ENCODE results near the gene CEL. TPM values are rescaled to one million over a fixed set of nuclear protein-coding genes. Genes with fewer than 3 reads are reported as not detected.

Gene CEL
- total RNA-seq, 4 donors from 2014 or later = 0.28 to 0.56 (median 0.34) TPM

DNA sequence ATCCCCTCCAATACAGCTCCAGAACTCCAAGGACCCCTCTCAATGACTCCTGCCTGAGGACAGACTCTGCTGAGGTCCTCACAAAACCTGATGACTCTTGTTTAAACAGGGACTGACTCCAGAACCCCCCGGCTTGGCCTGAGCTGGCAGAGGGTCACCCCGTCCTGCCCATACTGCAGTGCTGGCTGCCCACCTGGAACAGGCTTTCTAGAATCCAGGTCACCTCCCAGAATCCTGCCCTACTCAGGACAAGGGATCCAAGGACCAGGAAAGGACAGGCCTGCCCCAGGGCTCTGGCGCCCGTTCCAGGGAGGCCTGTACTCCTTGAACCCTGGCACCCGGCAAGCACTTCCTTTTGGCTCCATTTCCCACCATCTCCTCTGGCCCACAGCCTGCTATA, 37.1 kb downstream of the CEL start:
- no peak for ATAC-seq (ENCODE audit: low FRiP score)
- TF ChIP-seq, protein P1, sequence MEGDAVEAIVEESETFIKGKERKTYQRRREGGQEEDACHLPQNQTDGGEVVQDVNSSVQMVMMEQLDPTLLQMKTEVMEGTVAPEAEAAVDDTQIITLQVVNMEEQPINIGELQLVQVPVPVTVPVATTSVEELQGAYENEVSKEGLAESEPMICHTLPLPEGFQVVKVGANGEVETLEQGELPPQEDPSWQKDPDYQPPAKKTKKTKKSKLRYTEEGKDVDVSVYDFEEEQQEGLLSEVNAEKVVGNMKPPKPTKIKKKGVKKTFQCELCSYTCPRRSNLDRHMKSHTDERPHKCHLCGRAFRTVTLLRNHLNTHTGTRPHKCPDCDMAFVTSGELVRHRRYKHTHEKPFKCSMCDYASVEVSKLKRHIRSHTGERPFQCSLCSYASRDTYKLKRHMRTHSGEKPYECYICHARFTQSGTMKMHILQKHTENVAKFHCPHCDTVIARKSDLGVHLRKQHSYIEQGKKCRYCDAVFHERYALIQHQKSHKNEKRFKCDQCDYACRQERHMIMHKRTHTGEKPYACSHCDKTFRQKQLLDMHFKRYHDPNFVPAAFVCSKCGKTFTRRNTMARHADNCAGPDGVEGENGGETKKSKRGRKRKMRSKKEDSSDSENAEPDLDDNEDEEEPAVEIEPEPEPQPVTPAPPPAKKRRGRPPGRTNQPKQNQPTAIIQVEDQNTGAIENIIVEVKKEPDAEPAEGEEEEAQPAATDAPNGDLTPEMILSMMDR (IDR thresholded peaks at IDR 0.05) = no peak
- DNase-seq (ENCODE audit: low spot score) = no peak

DNA sequence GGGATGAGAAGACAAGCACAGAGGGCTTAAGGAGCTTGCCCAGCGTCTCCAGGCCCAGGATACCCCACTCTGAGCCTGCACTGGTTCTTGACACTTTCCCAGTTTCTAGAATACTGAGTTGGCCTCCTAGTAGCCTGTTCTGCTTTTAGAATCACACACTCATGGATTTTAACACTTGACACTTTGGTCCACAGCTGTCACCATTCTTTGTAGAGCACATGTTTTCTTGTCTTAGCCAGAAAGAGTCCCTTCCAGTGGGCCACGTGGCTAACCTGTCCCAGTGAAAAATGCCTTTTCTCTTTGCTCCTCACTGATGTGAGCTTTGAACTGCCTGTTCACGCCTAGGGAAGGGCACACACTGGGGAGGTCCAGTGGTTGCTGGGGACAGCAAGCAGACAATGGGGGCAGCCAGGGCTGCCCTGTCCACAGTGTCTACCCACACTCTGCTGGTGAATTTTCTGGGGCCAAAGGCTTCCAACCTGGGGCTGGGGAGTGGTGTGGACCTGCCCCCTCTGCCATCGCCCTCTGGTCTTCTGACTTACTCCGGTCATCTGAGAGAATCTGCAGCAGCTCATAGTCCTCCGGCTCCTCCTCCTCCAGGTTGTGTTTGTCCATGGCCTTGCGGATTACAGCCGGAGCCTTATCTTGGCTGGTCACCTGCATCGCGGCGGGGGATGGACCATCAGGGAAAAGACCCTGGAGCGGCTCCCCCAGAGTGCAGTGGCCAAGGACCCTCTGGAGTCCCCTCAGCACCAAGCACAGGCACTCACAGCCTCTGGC, 38.1 kb downstream of the CEL start:
- DNase-seq (ENCODE audit: low spot score) (no peak), ATAC-seq (ENCODE audit: low FRiP score) (no peak)
- TF ChIP-seq, protein P1 (IDR thresholded peaks at IDR 0.05) = no peak

DNA sequence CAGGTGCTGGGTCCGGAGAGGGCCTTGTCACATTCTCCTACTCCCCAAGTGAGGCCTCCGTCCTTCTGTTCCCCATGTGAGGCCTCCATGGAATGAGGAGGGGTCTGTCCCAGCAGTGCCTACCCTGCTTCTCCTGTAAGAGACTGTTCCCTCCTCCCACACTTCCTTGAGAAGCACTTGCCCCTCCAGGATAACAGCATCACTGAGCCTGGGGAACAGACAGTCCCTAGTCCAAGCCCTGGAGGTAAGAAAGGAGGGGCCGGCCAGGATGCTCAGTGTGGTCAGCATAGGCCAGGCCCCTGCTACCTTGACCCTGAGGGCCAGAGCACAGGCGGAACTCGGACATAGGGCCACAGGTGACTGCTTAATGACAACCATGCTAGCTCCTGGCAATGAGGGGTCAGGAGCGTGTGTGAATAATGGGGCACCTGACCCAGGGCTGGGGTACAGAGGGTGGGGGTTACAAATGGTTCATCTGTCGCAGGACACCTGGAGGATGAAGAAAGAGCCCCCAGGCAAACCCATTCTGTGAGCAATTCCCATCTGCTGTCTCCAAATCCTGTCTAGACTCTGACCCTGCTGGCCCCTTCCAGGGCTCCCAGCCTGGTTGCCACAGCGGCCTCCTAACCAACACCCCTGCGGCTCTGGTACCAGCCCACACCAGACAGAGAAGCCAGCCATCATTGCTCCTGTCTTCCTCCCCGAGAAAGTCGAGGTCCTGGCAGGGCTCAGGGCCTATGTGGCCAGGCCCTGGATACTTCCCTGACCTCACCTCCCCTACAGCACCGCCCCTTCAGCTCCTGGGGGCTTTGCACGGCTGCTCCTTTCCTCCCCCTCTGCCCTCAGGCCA, 39.0 kb downstream of the CEL start:
- TF ChIP-seq, protein P1 (IDR thresholded peaks at IDR 0.05) = no peak
- ATAC-seq (ENCODE audit: low FRiP score) (no peak), DNase-seq (ENCODE audit: low spot score) (no peak)

DNA sequence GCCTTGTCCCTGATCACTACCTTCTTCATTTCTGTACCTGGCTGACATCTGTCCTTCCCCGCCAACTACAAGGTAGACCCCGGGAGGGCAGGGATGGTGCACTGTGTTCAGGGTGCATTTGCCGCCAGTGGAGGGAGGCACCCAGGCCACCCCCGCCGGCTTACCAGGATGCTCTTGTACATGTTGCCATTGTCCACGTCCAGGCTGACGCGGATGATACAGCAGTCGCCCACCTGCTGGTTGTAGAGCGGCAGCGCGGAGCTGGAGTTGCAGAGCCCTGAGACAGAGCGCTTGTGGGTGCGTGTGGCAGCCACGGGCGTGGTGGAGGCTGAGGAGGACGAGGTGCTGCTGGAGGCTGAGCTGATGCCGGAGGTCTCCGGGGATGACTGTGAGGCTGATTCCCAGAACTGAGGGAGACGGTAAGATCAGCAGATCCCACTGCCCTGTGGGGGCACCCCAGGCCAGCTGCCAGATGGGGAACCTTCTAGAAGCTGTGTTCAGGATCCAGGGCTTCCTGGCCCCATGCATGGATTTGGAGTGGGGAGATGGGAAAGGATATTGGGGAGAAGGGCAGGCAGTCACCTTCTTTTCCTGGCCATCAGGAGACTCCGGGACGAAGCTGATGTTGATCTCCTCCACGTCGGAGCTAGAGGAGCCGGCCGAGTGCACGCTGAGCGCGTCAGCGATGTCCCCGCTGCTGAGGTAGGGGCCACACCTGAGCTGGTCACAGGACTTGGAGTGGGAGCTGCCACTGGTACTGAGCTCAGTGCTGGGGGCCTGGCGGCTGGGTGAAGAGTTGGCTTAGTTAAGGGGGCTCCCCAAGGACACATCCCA, 39.8 kb downstream of the CEL start:
- TF ChIP-seq, protein P1 (IDR thresholded peaks at IDR 0.05) = no peak
- ATAC-seq (ENCODE audit: low FRiP score) = no peak
- no peak for DNase-seq (ENCODE audit: low spot score)

DNA sequence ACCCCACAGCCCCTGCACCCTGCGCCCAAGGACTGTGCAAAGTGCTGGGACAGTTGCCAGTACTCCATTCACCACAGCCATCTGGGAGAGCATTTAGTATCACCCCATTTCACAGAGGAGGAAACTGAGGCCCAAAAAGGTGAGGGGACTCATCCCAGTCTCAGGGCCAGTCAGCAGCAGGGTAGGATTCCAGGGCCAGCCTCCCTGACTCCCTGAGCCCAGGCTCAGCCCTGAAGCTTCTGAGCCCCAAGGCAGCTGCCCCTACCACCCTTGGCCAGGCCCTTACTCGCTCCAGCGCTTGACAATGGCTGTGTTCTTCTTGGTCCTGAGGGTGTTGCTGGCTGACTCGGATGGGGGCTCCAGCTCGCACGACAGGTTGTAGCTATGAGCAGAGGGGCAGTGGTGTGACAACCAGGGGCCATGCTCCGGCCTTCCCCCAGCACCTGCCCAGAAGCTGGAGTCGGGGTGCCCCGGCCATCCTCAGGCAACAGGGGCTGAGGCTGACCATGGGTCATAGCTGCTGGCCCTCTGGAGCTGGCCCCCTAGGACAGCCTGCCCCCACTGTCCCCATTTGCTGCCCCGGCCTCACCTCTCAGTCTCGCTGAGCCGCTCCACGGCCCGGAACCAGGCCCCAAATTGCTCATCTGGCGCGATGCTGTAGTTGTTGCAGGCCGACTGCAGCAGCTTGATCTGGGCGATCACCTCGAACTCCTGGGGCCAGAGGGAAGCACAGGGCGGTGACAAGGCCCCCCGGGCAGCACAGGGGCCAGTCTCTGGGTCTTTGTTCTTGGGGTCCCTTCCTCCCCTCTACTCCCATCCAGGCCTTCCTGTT, 40.6 kb downstream of the CEL start:
- ATAC-seq (ENCODE audit: low FRiP score) (no peak), DNase-seq (ENCODE audit: low spot score) (no peak)
- TF ChIP-seq, protein P1 (IDR thresholded peaks at IDR 0.05) = no peak

All from omental fat pad (tissue), 4 donors.